ENCODE data around the gene TOR4A. TPM values are rescaled to one million over a fixed set of nuclear protein-coding genes. Genes with fewer than 3 reads are reported as not detected.

Gene TOR4A
- total RNA-seq, 1 donor from 2014 or later: 1.5 TPM

- Mint-ChIP-seq H3K27ac (ENCODE audit: unreplicated experiment) (no peak overlapping the region), H3K36me3 (ENCODE audit: unreplicated experiment) (no peaks in the 10 kb centered on the region), H3K27me3 (ENCODE audit: unreplicated experiment) (peaks cover 2% of the 10 kb centered on the region), H3K4me1 (ENCODE audit: low read depth, unreplicated experiment) (peaks cover 2% of the 10 kb centered on the region), H3K9me3 (ENCODE audit: unreplicated experiment) (peaks cover 4% of the 10 kb centered on the region), H3K4me3 (ENCODE audit: unreplicated experiment) (no peak overlapping the region)
- DNase-seq: no peak
- no peak for TF ChIP-seq CTCF (IDR thresholded peaks at IDR 0.05; ENCODE audit: partially characterized antibody, unreplicated experiment)
Measured at GRCh38 chr9:137293094-137293481, 15.6 kb downstream of the TOR4A start.

- Mint-ChIP-seq H3K9me3 (ENCODE audit: unreplicated experiment) (peaks cover 4% of the 10 kb centered on the region), H3K4me3 (ENCODE audit: unreplicated experiment) (no peak overlapping the region), H3K4me1 (ENCODE audit: low read depth, unreplicated experiment) (peaks cover 4% of the 10 kb centered on the region), H3K27ac (ENCODE audit: unreplicated experiment) (no peak overlapping the region), H3K27me3 (ENCODE audit: unreplicated experiment) (peaks cover 2% of the 10 kb centered on the region), H3K36me3 (ENCODE audit: unreplicated experiment) (no peaks in the 10 kb centered on the region)
- TF ChIP-seq CTCF (IDR thresholded peaks at IDR 0.05; ENCODE audit: partially characterized antibody, unreplicated experiment): no peak
- DNase-seq: no peak
Measured at GRCh38 chr9:137293482-137294090, 16.1 kb downstream of the TOR4A start.

- H3K4me1 Mint-ChIP-seq (ENCODE audit: low read depth, unreplicated experiment): peaks cover 7% of the 10 kb centered on the region
- peaks cover 4% of the 10 kb centered on the region for H3K9me3 Mint-ChIP-seq (ENCODE audit: unreplicated experiment)
- TF ChIP-seq CTCF (IDR thresholded peaks at IDR 0.05; ENCODE audit: partially characterized antibody, unreplicated experiment): no peak
- peaks cover 2% of the 10 kb centered on the region for H3K27me3 Mint-ChIP-seq (ENCODE audit: unreplicated experiment)
- no peak for DNase-seq
- H3K4me3 Mint-ChIP-seq (ENCODE audit: unreplicated experiment): peak overlapping the region; percentile 35
- no peaks in the 10 kb centered on the region for H3K36me3 Mint-ChIP-seq (ENCODE audit: unreplicated experiment)
- no peak overlapping the region for H3K27ac Mint-ChIP-seq (ENCODE audit: unreplicated experiment)
Measured at GRCh38 chr9:137294091-137294680, 16.7 kb downstream of the TOR4A start.

- DNase-seq: peak; percentile 41
- no peak overlapping the region for H3K27ac Mint-ChIP-seq (ENCODE audit: unreplicated experiment)
- TF ChIP-seq CTCF (IDR thresholded peaks at IDR 0.05; ENCODE audit: partially characterized antibody, unreplicated experiment): no peak
- H3K9me3 Mint-ChIP-seq (ENCODE audit: unreplicated experiment): peaks cover 4% of the 10 kb centered on the region
- H3K36me3 Mint-ChIP-seq (ENCODE audit: unreplicated experiment): no peaks in the 10 kb centered on the region
- peaks cover 9% of the 10 kb centered on the region for H3K4me1 Mint-ChIP-seq (ENCODE audit: low read depth, unreplicated experiment)
- peaks cover 2% of the 10 kb centered on the region for H3K27me3 Mint-ChIP-seq (ENCODE audit: unreplicated experiment)
- H3K4me3 Mint-ChIP-seq (ENCODE audit: unreplicated experiment): peak overlapping the region; percentile 35
Measured at GRCh38 chr9:137294681-137295237, 17.2 kb downstream of the TOR4A start.

- peak; percentile 71 for DNase-seq
- Mint-ChIP-seq H3K4me3 (ENCODE audit: unreplicated experiment) (no peak overlapping the region), H3K27ac (ENCODE audit: unreplicated experiment) (no peak overlapping the region), H3K9me3 (ENCODE audit: unreplicated experiment) (peaks cover 5% of the 10 kb centered on the region), H3K27me3 (ENCODE audit: unreplicated experiment) (peaks cover 5% of the 10 kb centered on the region), H3K36me3 (ENCODE audit: unreplicated experiment) (no peaks in the 10 kb centered on the region), H3K4me1 (ENCODE audit: low read depth, unreplicated experiment) (peaks cover 13% of the 10 kb centered on the region)
- TF ChIP-seq CTCF (IDR thresholded peaks at IDR 0.05; ENCODE audit: partially characterized antibody, unreplicated experiment): peak; percentile 69
Measured at GRCh38 chr9:137295238-137295811, 17.8 kb downstream of the TOR4A start.

Data from glutamatergic neuron (in vitro differentiated cells).